DMS 273 (cell line): ENCODE data around the gene ZSCAN9.

ENCODE experiments used
- DNase-seq: peaks from one replicate; lab custom pipeline; 2025; ENCODE audit not compliant: unreplicated experiment; lab: John Stamatoyannopoulos, UW

Gene ZSCAN9

GRCh38 chr6:28266563-28266961 is 41.5 kb downstream of the ZSCAN9 start:
- DNase-seq: no peak

- peak; percentile 96 for DNase-seq
Observed at GRCh38 chr6:28266962-28267694, 42.1 kb downstream of the ZSCAN9 start, which contains the start of gene ZSCAN26. TSS of gene ZSCAN26 (plus strand) at chr6:28267143. CDS start at chr6:28271920, 4,777 bp downstream.

- DNase-seq: no peak
Observed at GRCh38 chr6:28267695-28268059, 42.6 kb downstream of the ZSCAN9 start.

GRCh38 chr6:28269492-28269891 is 44.4 kb downstream of the ZSCAN9 start:
- DNase-seq: no peak

- no peak for DNase-seq
Observed at GRCh38 chr6:28274888-28275287, 49.8 kb downstream of the ZSCAN9 start.

- no peak for DNase-seq
Observed at GRCh38 chr6:28277746-28278145, 52.7 kb downstream of the ZSCAN9 start.

GRCh38 chr6:28280595-28281287 is 55.7 kb downstream of the ZSCAN9 start:
- no peak for DNase-seq

- DNase-seq: peak; percentile 93
Observed at GRCh38 chr6:28281288-28282064, 56.4 kb downstream of the ZSCAN9 start, which contains the start of gene PGBD1. TSS of gene PGBD1 (plus strand) at chr6:28281572. CDS start at chr6:28283814, 2,242 bp downstream.

GRCh38 chr6:28282926-28283325 is 57.9 kb downstream of the ZSCAN9 start:
- peak; percentile 30 for DNase-seq
